HEK293 (cell line): ENCODE measurements around the gene ZNF764.

ENCODE experiments used
- EGR2 ChIP-seq: fragments of 450-650 bp; formaldehyde crosslinking; IDR thresholded peaks from 2 replicates; pipeline ENCODE4 v1.5.1; 2016; ENCODE audit warnings: low read depth, missing biosample characterization, missing genetic modification characterization
- KLF17 ChIP-seq: fragments of 450-650 bp; formaldehyde crosslinking; IDR thresholded peaks from 2 replicates; pipeline ENCODE4 v1.5.1; 2016; ENCODE audit warnings: missing biosample characterization, missing genetic modification characterization
- KLF7 ChIP-seq: fragments of 450-650 bp; formaldehyde crosslinking; IDR thresholded peaks from 2 replicates; pipeline ENCODE4 v1.5.1; 2016; ENCODE audit warnings: missing biosample characterization, missing genetic modification characterization, borderline replicate concordance
- KLF8 ChIP-seq: fragments of 450-650 bp; formaldehyde crosslinking; IDR thresholded peaks from 2 replicates; pipeline ENCODE4 v1.5.1; 2016; ENCODE audit warnings: missing biosample characterization, missing genetic modification characterization
- OVOL3 ChIP-seq: fragments of 450-650 bp; formaldehyde crosslinking; IDR thresholded peaks from 2 replicates; pipeline ENCODE4 v1.5.1; 2016; ENCODE audit warnings: missing biosample characterization, missing genetic modification characterization
- SP7 ChIP-seq: fragments of 450-650 bp; formaldehyde crosslinking; IDR thresholded peaks from 2 replicates; pipeline ENCODE4 v1.5.1; 2016; ENCODE audit warnings: missing biosample characterization, missing genetic modification characterization
- ZBTB20 ChIP-seq: fragments of 450-650 bp; formaldehyde crosslinking; IDR thresholded peaks from 2 replicates; pipeline ENCODE4 v1.5.1; 2016; ENCODE audit warnings: missing biosample characterization, missing genetic modification characterization
- ZBTB26 ChIP-seq: fragments of 450-650 bp; formaldehyde crosslinking; optimal IDR thresholded peaks from 2 replicates; pipeline ENCODE3; 2016; ENCODE audit warnings: missing biosample characterization, mild to moderate bottlenecking, missing genetic modification characterization
- ZIC2 ChIP-seq: fragments of 450-650 bp; formaldehyde crosslinking; IDR thresholded peaks from 2 replicates; pipeline ENCODE4 v1.5.1; 2016; ENCODE audit warnings: missing biosample characterization, missing genetic modification characterization
- ZNF2 ChIP-seq: fragments of 450-650 bp; formaldehyde crosslinking; IDR thresholded peaks from 2 replicates; pipeline ENCODE4 v1.5.1; 2016; ENCODE audit warnings: missing biosample characterization, missing genetic modification characterization
- ZNF202 ChIP-seq: fragments of 450-650 bp; formaldehyde crosslinking; IDR thresholded peaks from 2 replicates; pipeline ENCODE4 v1.5.1; 2016; ENCODE audit warnings: missing biosample characterization, missing genetic modification characterization, borderline replicate concordance
- ZNF311 ChIP-seq: fragments of 450-650 bp; formaldehyde crosslinking; IDR thresholded peaks from 2 replicates; pipeline ENCODE4 v1.5.1; 2017; ENCODE audit warnings: missing biosample characterization, missing genetic modification characterization, borderline replicate concordance
- ZNF324 ChIP-seq: fragments of 450-650 bp; formaldehyde crosslinking; IDR thresholded peaks from 2 replicates; pipeline ENCODE4 v1.5.1; 2016; ENCODE audit warnings: missing biosample characterization, missing genetic modification characterization
- ZNF341 ChIP-seq: fragments of 450-650 bp; formaldehyde crosslinking; IDR thresholded peaks from 2 replicates; pipeline ENCODE4; 2016; ENCODE audit warnings: low read depth, missing biosample characterization, missing genetic modification characterization
- ZNF558 ChIP-seq: fragments of 450-650 bp; formaldehyde crosslinking; IDR thresholded peaks from 2 replicates; pipeline ENCODE4 v1.5.1; 2016; ENCODE audit warnings: missing biosample characterization, missing genetic modification characterization
- ZNF596 ChIP-seq: fragments of 450-650 bp; IDR thresholded peaks from 2 replicates; pipeline ENCODE4 v1.5.0; 2018; ENCODE audit warnings: missing biosample characterization, mild to moderate bottlenecking, missing genetic modification characterization, moderate library complexity
- ZNF610 ChIP-seq: fragments of 450-650 bp; formaldehyde crosslinking; IDR thresholded peaks from 2 replicates; pipeline ENCODE4 v1.5.1; 2016; ENCODE audit warnings: missing biosample characterization, missing genetic modification characterization, borderline replicate concordance
- TF ChIP-seq, protein P1 (sequence below): fragments of 450-650 bp; formaldehyde crosslinking; IDR thresholded peaks from 2 replicates; pipeline ENCODE4 v1.5.1; 2016; ENCODE audit warnings: missing biosample characterization, missing genetic modification characterization
- TF ChIP-seq, protein P2 (sequence below): fragments of 450-650 bp; formaldehyde crosslinking; IDR thresholded peaks from 2 replicates; pipeline ENCODE4 v1.5.1; 2016; ENCODE audit warnings: missing biosample characterization, missing genetic modification characterization
- TF ChIP-seq, protein P3 (sequence below): fragments of 450-650 bp; formaldehyde crosslinking; IDR thresholded peaks from 2 replicates; pipeline ENCODE4 v1.5.1; 2016; ENCODE audit warnings: missing biosample characterization, missing genetic modification characterization
- TF ChIP-seq, protein P4 (sequence below): fragments of 450-650 bp; formaldehyde crosslinking; conservative IDR thresholded peaks from 2 replicates; pipeline ENCODE4 v1.5.1; 2016; ENCODE audit warnings: low read depth, missing biosample characterization, missing genetic modification characterization
- TF ChIP-seq, protein P5 (sequence below): fragments of 450-650 bp; formaldehyde crosslinking; IDR thresholded peaks from 2 replicates; pipeline ENCODE4 v1.5.1; 2017; ENCODE audit warnings: missing biosample characterization, missing genetic modification characterization

The ZNF764 gene

GRCh38 chr16:30571445-30572322, 13.5 kb upstream of the ZNF764 start, which contains the start of gene ZNF688 (continued):
- TF ChIP-seq, protein P1, sequence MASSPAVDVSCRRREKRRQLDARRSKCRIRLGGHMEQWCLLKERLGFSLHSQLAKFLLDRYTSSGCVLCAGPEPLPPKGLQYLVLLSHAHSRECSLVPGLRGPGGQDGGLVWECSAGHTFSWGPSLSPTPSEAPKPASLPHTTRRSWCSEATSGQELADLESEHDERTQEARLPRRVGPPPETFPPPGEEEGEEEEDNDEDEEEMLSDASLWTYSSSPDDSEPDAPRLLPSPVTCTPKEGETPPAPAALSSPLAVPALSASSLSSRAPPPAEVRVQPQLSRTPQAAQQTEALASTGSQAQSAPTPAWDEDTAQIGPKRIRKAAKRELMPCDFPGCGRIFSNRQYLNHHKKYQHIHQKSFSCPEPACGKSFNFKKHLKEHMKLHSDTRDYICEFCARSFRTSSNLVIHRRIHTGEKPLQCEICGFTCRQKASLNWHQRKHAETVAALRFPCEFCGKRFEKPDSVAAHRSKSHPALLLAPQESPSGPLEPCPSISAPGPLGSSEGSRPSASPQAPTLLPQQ (tag by site-specific recombination): peak; percentile 42
- TF ChIP-seq ZNF610 (tag by site-specific recombination) (peak; percentile 12; the same call in 1 of the 2 replicates), KLF8 (tag by site-specific recombination) (peak; percentile 78; the same call in 1 of the 2 replicates), SP7 (tag by site-specific recombination) (peak; percentile 72), ZNF324 (tag by site-specific recombination) (0 out of 2 replicates have a peak, but pooled peaks have one; percentile 63), OVOL3 (peak; percentile 98), KLF7 (tag by site-specific recombination) (peak; percentile 65; the same call in 1 of the 2 replicates), ZNF202 (tag by site-specific recombination) (no peak), ZNF341 (tag by site-specific recombination) (peak; percentile 95), ZBTB20 (tag by site-specific recombination) (peak; percentile 90), ZNF311 (tag by site-specific recombination) (no peak), ZNF558 (tag by site-specific recombination) (peak; percentile 36; the same call in 1 of the 2 replicates), EGR2 (tag by site-specific recombination) (peak; percentile 60; the same call in 1 of the 2 replicates), ZIC2 (tag by site-specific recombination) (peak; percentile 74), ZBTB26 (tag by site-specific recombination) (peak; percentile 69), ZNF2 (tag by site-specific recombination) (no peak), KLF17 (tag by site-specific recombination) (peak; percentile 37; the same call in 1 of the 2 replicates), ZNF596 (tag by site-specific recombination) (0 out of 2 replicates have a peak, but pooled peaks have one; percentile 41)
- TF ChIP-seq, protein P2, sequence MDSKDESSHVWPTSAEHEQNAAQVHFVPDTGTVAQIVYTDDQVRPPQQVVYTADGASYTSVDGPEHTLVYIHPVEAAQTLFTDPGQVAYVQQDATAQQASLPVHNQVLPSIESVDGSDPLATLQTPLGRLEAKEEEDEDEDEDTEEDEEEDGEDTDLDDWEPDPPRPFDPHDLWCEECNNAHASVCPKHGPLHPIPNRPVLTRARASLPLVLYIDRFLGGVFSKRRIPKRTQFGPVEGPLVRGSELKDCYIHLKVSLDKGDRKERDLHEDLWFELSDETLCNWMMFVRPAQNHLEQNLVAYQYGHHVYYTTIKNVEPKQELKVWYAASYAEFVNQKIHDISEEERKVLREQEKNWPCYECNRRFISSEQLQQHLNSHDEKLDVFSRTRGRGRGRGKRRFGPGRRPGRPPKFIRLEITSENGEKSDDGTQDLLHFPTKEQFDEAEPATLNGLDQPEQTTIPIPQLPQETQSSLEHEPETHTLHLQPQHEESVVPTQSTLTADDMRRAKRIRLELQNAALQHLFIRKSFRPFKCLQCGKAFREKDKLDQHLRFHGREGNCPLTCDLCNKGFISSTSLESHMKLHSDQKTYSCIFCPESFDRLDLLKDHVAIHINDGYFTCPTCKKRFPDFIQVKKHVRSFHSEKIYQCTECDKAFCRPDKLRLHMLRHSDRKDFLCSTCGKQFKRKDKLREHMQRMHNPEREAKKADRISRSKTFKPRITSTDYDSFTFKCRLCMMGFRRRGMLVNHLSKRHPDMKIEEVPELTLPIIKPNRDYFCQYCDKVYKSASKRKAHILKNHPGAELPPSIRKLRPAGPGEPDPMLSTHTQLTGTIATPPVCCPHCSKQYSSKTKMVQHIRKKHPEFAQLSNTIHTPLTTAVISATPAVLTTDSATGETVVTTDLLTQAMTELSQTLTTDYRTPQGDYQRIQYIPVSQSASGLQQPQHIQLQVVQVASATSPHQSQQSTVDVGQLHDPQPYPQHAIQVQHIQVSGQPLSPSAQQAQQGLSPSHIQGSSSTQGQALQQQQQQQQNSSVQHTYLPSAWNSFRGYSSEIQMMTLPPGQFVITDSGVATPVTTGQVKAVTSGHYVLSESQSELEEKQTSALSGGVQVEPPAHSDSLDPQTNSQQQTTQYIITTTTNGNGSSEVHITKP: peak; percentile 92
- TF ChIP-seq, protein P3, sequence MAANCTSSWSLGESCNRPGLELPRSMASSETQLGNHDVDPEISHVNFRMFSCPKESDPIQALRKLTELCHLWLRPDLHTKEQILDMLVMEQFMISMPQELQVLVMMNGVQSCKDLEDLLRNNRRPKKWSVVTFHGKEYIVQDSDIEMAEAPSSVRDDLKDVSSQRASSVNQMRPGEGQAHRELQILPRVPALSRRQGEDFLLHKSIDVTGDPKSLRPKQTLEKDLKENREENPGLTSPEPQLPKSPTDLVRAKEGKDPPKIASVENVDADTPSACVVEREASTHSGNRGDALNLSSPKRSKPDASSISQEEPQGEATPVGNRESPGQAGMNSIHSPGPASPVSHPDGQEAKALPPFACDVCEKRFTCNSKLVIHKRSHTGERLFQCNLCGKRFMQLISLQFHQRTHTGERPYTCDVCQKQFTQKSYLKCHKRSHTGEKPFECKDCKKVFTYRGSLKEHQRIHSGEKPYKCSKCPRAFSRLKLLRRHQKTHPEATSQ (tag by site-specific recombination): 0 out of 2 replicates have a peak, but pooled peaks have one; percentile 43
- TF ChIP-seq, protein P4, sequence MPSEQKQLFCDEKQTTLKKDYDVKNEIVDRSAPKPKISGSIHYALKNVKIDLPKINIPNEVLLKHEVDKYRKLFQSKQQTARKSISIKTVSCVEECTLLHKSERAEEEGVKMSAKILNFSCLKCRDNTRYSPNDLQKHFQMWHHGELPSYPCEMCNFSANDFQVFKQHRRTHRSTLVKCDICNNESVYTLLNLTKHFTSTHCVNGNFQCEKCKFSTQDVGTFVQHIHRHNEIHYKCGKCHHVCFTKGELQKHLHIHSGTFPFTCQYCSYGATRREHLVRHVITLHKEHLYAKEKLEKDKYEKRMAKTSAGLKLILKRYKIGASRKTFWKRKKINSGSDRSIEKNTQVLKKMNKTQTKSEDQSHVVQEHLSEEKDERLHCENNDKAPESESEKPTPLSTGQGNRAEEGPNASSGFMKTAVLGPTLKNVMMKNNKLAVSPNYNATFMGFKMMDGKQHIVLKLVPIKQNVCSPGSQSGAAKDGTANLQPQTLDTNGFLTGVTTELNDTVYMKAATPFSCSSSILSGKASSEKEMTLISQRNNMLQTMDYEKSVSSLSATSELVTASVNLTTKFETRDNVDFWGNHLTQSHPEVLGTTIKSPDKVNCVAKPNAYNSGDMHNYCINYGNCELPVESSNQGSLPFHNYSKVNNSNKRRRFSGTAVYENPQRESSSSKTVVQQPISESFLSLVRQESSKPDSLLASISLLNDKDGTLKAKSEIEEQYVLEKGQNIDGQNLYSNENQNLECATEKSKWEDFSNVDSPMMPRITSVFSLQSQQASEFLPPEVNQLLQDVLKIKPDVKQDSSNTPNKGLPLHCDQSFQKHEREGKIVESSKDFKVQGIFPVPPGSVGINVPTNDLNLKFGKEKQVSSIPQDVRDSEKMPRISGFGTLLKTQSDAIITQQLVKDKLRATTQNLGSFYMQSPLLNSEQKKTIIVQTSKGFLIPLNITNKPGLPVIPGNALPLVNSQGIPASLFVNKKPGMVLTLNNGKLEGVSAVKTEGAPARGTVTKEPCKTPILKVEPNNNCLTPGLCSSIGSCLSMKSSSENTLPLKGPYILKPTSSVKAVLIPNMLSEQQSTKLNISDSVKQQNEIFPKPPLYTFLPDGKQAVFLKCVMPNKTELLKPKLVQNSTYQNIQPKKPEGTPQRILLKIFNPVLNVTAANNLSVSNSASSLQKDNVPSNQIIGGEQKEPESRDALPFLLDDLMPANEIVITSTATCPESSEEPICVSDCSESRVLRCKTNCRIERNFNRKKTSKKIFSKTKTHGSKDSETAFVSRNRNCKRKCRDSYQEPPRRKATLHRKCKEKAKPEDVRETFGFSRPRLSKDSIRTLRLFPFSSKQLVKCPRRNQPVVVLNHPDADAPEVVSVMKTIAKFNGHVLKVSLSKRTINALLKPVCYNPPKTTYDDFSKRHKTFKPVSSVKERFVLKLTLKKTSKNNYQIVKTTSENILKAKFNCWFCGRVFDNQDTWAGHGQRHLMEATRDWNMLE: peak; percentile 79
- TF ChIP-seq, protein P5, sequence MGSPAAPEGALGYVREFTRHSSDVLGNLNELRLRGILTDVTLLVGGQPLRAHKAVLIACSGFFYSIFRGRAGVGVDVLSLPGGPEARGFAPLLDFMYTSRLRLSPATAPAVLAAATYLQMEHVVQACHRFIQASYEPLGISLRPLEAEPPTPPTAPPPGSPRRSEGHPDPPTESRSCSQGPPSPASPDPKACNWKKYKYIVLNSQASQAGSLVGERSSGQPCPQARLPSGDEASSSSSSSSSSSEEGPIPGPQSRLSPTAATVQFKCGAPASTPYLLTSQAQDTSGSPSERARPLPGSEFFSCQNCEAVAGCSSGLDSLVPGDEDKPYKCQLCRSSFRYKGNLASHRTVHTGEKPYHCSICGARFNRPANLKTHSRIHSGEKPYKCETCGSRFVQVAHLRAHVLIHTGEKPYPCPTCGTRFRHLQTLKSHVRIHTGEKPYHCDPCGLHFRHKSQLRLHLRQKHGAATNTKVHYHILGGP: no peak
